ENCODE data around the gene KRTAP4-11.
"Not testable (repeated sequence)": the region's sequence is repeated elsewhere in the genome, so short reads cannot be mapped to it uniquely, and the experiment has no call there.

Gene KRTAP4-11

DNA sequence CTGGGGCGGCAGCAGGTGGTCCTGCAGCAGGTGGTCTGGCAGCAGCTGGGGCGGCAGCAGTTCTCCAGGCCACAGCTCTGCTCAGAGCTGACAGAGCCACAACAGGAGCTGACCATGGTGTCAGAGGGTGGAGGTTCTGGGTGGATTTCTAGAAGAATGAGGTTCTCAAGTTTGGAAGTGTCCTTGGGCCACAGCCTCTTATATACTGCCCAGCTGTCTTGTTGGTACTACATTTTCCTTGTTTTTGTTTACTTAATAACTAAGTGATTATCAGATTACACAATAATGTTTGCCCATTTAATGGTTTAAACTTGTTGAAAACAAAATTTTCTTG lies 31.4 kb upstream of the KRTAP4-11 start, which contains the start of gene KRTAP4-5:
Gene KRTAP4-5, minus strand, starts transcription at position 174 of the 334 bp plus-strand sequence. Its CDS starts 58 bp downstream, at position 116.
- no peak within 1 kb of the TSS for H3K4me3 ChIP-seq (ENCODE audit: control insufficient read depth, low read depth, low read length)
- TF ChIP-seq, protein P1, sequence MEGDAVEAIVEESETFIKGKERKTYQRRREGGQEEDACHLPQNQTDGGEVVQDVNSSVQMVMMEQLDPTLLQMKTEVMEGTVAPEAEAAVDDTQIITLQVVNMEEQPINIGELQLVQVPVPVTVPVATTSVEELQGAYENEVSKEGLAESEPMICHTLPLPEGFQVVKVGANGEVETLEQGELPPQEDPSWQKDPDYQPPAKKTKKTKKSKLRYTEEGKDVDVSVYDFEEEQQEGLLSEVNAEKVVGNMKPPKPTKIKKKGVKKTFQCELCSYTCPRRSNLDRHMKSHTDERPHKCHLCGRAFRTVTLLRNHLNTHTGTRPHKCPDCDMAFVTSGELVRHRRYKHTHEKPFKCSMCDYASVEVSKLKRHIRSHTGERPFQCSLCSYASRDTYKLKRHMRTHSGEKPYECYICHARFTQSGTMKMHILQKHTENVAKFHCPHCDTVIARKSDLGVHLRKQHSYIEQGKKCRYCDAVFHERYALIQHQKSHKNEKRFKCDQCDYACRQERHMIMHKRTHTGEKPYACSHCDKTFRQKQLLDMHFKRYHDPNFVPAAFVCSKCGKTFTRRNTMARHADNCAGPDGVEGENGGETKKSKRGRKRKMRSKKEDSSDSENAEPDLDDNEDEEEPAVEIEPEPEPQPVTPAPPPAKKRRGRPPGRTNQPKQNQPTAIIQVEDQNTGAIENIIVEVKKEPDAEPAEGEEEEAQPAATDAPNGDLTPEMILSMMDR (IDR thresholded peaks at IDR 0.05; ENCODE audit: control insufficient read depth, insufficient read depth, low read depth, low read length, missing control alignments), result no peak
- no peak for DNase-seq (ENCODE audit: low read depth)

DNA sequence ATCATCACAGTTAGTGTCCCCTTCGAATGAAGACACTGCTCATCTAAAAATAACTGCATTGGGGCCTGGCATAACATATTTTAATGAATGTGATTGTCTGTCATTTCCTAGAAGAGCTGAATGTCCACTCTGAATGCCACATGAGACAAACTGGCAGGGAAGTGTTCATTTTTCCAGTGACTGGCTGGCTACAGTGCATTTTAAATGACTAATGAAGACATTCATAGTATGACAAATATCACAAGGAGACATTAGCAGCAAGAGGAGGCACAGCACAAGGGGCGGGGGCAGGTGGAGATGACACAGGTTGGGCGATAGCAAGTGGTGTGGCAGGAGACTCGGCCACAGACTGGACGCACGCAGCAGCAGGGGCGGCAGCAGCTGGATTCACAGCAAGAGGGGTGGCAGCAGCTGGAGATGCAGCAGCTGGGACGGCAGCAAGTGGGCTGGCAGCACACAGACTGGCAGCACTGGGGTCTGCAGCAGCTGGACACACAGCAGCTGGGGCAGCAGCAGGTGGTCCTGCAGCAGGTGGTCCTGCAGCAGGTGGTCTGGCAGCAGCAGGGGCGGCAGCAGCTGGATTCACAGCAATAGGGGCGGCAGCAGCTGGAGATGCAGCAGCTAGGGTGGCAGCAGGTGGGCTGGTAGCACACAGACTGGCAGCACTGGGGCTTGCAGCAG lies 30.9 kb upstream of the KRTAP4-11 start:
- H3K4me3 ChIP-seq (ENCODE audit: control insufficient read depth, low read depth, low read length); DNase-seq (ENCODE audit: low read depth): not testable (repeated sequence)

DNA sequence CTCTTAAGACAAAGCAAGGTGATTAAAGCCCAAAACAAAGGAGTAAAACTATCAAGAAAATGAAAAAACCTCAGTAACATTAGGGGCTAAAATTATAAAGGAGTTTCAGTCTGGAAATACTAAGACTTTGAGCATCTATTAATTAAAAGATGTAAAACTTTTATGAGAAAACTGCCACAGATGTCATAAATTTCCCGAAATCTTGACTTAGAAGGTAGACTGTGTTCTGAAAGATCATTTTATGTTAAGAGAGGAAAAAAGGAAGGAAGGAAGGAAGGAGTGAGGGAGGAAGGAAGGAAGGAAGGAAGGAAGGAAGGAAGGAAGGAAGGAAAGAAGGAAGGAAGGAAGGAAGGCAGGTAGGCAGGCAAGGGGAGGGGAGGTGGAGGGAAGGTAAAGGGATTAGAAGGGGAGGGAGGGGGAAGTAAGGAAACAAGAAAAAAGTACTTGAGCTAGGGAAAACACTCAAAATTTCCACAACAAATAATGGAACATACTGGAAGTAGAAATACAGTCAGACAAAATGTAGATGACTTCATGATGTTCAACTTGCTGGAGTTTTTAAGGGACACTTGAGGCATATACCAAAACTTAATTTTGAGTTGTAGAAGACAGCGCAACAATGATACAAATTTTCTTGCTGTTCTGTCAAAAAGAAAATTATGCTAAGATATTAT lies 29.5 kb upstream of the KRTAP4-11 start:
- TF ChIP-seq, protein P1 (IDR thresholded peaks at IDR 0.05; ENCODE audit: control insufficient read depth, insufficient read depth, low read depth, low read length, missing control alignments), result no peak
- no peak overlapping the region for H3K4me3 ChIP-seq (ENCODE audit: control insufficient read depth, low read depth, low read length)
- DNase-seq (ENCODE audit: low read depth), result no peak

DNA sequence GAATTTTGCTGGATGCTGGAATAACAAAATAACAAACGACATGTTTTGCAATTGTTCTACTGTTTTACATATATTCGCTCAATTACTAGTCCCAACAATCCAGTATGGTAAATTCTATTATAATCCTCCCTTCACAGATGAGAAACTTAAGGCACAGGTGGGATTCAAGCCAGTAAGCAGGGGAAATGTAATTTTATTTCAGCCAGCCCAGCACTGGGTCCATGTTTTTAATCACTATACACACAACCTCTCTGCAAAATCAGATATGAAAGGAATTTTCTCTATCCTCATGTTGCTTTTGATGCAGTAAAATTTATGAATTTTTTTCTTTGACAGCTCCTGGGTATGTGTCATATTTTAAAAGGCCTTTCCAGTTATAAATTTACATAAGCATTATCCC lies 27.1 kb upstream of the KRTAP4-11 start:
- TF ChIP-seq, protein P1 (IDR thresholded peaks at IDR 0.05; ENCODE audit: control insufficient read depth, insufficient read depth, low read depth, low read length, missing control alignments), result no peak
- H3K4me3 ChIP-seq (ENCODE audit: control insufficient read depth, low read depth, low read length), result no peak overlapping the region
- no peak for DNase-seq (ENCODE audit: low read depth)

DNA sequence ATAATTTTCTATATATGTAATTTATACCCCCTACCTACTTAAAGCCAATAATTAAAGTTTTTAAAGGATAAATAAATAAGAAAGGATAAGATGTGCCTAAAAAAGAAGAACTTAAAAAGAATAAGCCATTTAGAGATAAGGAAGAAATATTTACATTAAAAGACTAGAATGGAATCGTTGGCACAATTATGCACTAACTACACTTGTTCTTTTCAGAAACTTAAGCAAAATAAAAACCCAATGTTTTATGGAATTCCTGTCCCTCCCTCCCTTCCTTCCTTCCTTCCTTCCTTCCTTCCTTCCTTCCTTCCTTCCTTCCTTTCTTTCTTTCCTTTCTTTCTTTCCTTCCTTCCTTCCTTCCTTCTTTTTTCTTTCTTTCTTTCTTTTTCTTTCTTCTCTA lies 26.7 kb upstream of the KRTAP4-11 start:
- no peak overlapping the region for H3K4me3 ChIP-seq (ENCODE audit: control insufficient read depth, low read depth, low read length)
- TF ChIP-seq, protein P1 (IDR thresholded peaks at IDR 0.05; ENCODE audit: control insufficient read depth, insufficient read depth, low read depth, low read length, missing control alignments), result no peak
- DNase-seq (ENCODE audit: low read depth), result no peak

DNA sequence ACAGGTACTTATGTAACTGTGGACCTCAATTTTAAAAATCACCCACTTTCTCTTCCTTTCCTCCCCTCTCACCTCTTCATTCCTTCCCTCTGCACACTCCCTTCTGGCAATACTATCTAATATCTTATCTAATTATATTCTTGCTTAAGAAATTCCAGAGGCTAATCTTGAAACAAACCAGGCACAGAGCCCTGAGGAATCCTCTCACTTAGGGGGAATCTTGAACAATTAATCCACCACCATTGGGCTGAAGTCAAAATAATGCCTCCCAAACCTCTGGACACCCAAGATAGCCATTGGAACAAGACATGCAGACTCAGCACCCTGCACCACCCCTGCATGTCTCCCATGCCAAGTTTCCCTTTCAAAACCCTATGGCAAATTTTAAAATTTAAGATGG lies 23.2 kb upstream of the KRTAP4-11 start:
- H3K4me3 ChIP-seq (ENCODE audit: control insufficient read depth, low read depth, low read length), result no peak overlapping the region
- no peak for DNase-seq (ENCODE audit: low read depth)
- TF ChIP-seq, protein P1 (IDR thresholded peaks at IDR 0.05; ENCODE audit: control insufficient read depth, insufficient read depth, low read depth, low read length, missing control alignments), result no peak

DNA sequence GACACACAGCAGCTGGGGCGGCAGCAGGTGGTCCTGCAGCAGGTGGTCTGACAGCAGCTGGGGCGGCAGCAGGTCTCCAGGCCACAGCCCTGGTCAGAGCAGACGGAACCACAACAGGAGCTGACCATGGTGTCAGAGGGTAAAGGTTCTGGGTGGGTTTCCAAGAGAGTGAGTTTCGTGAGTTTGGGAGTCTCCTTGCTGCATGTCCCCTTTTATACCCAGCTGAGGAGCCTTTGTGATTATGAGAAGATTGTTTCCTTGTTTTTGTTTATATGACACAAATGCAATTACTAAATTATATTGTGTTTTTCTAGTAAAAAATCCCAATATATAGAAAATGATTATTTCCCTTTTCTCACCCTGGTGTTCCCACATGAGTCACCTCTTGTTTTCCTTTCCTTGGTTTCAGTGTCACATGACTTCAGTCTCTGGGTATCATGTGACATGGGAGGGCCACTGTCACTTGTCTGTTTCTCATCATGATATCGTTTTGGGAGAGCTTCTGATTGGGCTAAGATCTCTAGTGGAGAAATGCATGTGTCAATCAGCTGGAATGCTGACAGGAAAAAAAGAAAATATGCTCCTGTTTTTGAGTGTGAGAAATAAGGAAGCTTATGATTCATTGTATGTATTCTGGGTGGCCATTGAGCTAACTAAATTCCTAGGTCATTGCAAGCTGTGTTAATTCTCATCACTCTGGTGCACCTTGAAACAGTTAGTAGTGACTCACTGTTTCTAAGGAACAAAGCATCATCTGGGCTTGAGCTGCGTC lies 22.4 kb upstream of the KRTAP4-11 start, which contains the start of gene KRTAP4-6:
Gene KRTAP4-6, minus strand, starts transcription at position 185 of the 772 bp plus-strand sequence. Its CDS starts 57 bp downstream, at position 128.
- H3K4me3 ChIP-seq (ENCODE audit: control insufficient read depth, low read depth, low read length), result no peak within 1 kb of the TSS
- TF ChIP-seq, protein P1 (IDR thresholded peaks at IDR 0.05; ENCODE audit: control insufficient read depth, insufficient read depth, low read depth, low read length, missing control alignments), result no peak
- DNase-seq (ENCODE audit: low read depth), result peak; percentile 82

DNA sequence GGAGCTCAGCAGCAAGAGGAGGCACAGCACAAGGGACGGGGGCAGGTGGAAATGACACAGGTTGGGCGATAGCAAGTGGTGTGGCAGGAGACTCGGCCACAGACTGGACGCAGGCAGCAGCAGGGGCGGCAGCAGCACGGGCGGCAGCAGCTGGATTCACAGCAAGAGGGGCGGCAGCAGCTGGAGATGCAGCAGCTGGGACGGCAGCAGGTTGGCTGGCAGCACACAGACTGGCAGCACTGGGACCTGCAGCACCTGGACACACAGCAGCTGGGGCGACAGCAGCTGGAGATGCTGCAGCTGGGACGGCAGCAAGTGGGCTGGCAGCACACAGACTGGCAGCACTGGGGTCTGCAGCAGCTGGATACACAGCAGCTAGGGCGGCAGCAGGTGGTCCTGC lies 21.7 kb upstream of the KRTAP4-11 start:
- H3K4me3 ChIP-seq (ENCODE audit: control insufficient read depth, low read depth, low read length); DNase-seq (ENCODE audit: low read depth): not testable (repeated sequence)

All from AG09309 (cell line).